GM12892 (cell line): ENCODE measurements around the gene CBARP.

Source experiments
- POLR2A ChIP-seq: IDR thresholded peaks from 2 replicates; pipeline ENCODE4 v1.6.1; 2011; ENCODE audit warnings: low read depth, low read length, control low read depth
- POLR2AphosphoS5 ChIP-seq: IDR thresholded peaks from 2 replicates; pipeline ENCODE4 v1.6.1; 2011; ENCODE audit warnings: low read depth, low read length, control low read depth
- TAF1 ChIP-seq: IDR thresholded peaks from 2 replicates; pipeline ENCODE4 v1.6.1; 2011; ENCODE audit warnings: low read depth, mild to moderate bottlenecking, control low read depth, low read length, borderline replicate concordance

- no peak for TF ChIP-seq POLR2A
- TF ChIP-seq POLR2AphosphoS5 = no peak
- no peak for TF ChIP-seq TAF1
Measured at GRCh38 chr19:1211494-1212234, 26.1 kb downstream of the CBARP start.
